Activated CD8-positive, alpha-beta T cell treated with anti-CD3 and anti-CD28 coated beads, Interleukin-2, amount 10 ng/mL, durations not matched to agents 7 days and 5 days (primary cell): ENCODE results near the gene ANKRD36C. TPM values are rescaled to one million over a fixed set of nuclear protein-coding genes. Genes with fewer than 3 reads are reported as not detected.
A peak's percentile ranks its signal among the peaks of the same experiment; 100 is the strongest.
"Not testable (repeated sequence)": the region's sequence is repeated elsewhere in the genome, so short reads cannot be mapped to it uniquely, and the experiment has no call there.

ENCODE experiments used
- ATAC-seq: fragments of 150-1000 bp; cut with Tn5 transposase; one replicate; pipeline ENCODE4 v1.10.0; 2021; ENCODE audit warnings: moderate library complexity
- CTCF ChIA-PET: fragments of 350-600 bp; sonication (Branson Sonifier 250); formaldehyde crosslinking; loops from one replicate; lab custom pipeline; 2021; ENCODE audit warnings: antibody characterized with exemption; lab: Charles Lee
- POLR2A ChIA-PET: fragments of 350-600 bp; sonication (Branson Sonifier 250); formaldehyde crosslinking; loops from one replicate; lab custom pipeline; 2021; ENCODE audit warnings: antibody characterized with exemption; lab: Charles Lee
- DNase-seq: peaks from one replicate; pipeline ENCODE4 v3.0.0-alpha.2; 2020
- H3K27ac Mint-ChIP-seq: one replicate; pipeline ENCODE4 v1.8.0; 2021; ENCODE audit warnings: mild to moderate bottlenecking, mixed read lengths
- H3K27me3 Mint-ChIP-seq: one replicate; pipeline ENCODE4 v1.8.0; 2021; ENCODE audit warnings: low read depth, mixed read lengths
- H3K36me3 Mint-ChIP-seq: one replicate; pipeline ENCODE4 v1.8.0; 2021; ENCODE audit warnings: low read depth, mixed read lengths
- H3K4me1 Mint-ChIP-seq: one replicate; pipeline ENCODE4 v1.8.0; 2021; ENCODE audit warnings: low read depth, mixed read lengths
- H3K4me3 Mint-ChIP-seq: one replicate; pipeline ENCODE4 v1.8.0; 2021; ENCODE audit warnings: mild to moderate bottlenecking, mixed read lengths
- H3K9me3 Mint-ChIP-seq: one replicate; pipeline ENCODE4 v1.8.0; 2022; ENCODE audit warnings: mixed read lengths; ENCODE audit not compliant: insufficient read depth
- total RNA-seq, 2 experiments: library from RNA; stranded (reverse); gene quantifications; one replicate each; pipeline ENCODE4 v1.2.3, GENCODE V29; 2021

Gene ANKRD36C
- total RNA-seq, 2 experiments from 2014 or later = 87.5 to 95.1 TPM

DNA sequence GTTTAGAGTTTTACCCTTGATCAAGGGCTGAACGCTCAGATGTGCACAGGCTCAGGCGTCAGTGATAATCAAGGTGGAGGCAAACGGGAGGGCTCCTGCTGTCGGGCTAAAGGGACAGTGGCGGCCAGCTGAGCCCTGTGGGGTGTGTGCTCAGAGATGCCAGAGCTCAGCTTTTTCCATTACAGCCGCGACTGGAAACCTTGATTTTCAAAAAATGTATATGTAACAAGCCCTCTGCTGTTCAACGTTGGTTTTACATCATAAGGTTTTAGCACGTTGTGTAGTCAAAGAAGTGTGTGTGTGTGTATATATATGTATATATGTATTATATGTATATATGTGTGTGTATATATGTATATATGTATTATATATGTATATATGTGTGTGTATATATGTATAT is 201.4 kb downstream of the ANKRD36C start:
- H3K36me3 Mint-ChIP-seq, DNase-seq, H3K4me1 Mint-ChIP-seq, CTCF ChIA-PET, H3K9me3 Mint-ChIP-seq, H3K27me3 Mint-ChIP-seq, H3K27ac Mint-ChIP-seq, POLR2A ChIA-PET, H3K4me3 Mint-ChIP-seq: not testable (repeated sequence)
- ATAC-seq = peak; percentile 18

DNA sequence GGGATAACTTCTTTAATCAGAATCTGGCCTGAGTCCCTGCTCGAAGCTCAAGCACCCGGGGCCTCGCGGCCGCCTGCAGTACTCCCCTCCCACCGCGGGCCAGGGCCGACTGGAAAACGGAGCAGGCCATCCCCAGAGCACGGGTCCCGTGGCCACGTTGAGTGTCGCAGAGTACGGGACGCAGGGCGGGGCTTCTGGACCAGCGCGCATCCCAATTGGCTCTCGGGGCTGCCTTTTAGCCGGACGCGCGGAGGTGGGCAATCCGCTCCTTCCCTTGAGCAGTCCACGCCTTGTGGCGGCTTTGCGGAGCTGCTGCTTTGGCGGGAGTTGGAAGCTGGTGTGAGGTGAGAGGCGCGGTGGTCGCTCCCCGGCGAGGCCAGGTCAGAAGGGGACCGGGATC is 202.2 kb downstream of the ANKRD36C start:
- H3K27ac Mint-ChIP-seq, H3K27me3 Mint-ChIP-seq, H3K36me3 Mint-ChIP-seq, H3K4me1 Mint-ChIP-seq, CTCF ChIA-PET, POLR2A ChIA-PET, H3K4me3 Mint-ChIP-seq, H3K9me3 Mint-ChIP-seq, DNase-seq: not testable (repeated sequence)
- ATAC-seq = peak; percentile 44

DNA sequence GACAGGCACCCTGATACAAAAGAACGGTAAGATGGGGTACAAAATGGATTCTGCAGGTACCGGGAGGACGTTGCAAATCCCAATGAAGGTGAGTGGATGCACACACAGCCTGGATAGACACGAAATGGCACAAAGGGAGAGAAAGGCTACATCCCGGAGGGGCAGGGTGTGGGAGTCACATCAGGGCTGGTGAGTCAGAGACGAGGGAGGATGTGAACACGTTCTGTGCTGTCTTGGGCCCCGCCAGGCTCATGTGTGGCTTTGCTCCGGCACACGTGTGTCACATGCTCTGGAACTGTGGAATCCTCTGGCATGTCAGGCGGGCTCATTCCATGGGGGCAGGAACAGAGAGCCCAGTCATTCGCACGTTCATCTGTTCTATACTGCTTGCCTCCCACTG is 203.0 kb downstream of the ANKRD36C start:
- H3K9me3 Mint-ChIP-seq, CTCF ChIA-PET, H3K27me3 Mint-ChIP-seq, H3K4me1 Mint-ChIP-seq, DNase-seq, H3K36me3 Mint-ChIP-seq, H3K27ac Mint-ChIP-seq, POLR2A ChIA-PET, ATAC-seq, H3K4me3 Mint-ChIP-seq: not testable (repeated sequence)

Other genes with a start within 250 kb of the ANKRD36C start
- 1 to 10 TPM; 4.3 to 4.5 TPM for gene GPAT2, start 43.1 kb upstream of the ANKRD36C start, total RNA-seq
- gene ADRA2B, start 124.7 kb upstream of the ANKRD36C start, total RNA-seq = under 1 TPM in 1 of 2 experiments, not detected in 1; 0.08 TPM
- gene ASTL, start 146.7 kb upstream of the ANKRD36C start, total RNA-seq = under 1 TPM in 1 of 2 experiments, not detected in 1; 0.34 TPM
- gene DUSP2, start 153.6 kb upstream of the ANKRD36C start, total RNA-seq = 10 to 100 TPM; 20.3 to 21.2 TPM
- 100 to 1,000 TPM; 139 to 143 TPM for gene STARD7, start 217.0 kb upstream of the ANKRD36C start, total RNA-seq